Stimulated activated CD8-positive, alpha-beta memory T cell treated with anti-CD3 and anti-CD28 coated beads, Interleukin-4, amount 100 ng/mL, for 24 hours (primary cell): ENCODE results near the gene YARS2.

Source experiments
- DNase-seq: peaks from one replicate; pipeline ENCODE4 v3.0.0-alpha.2; 2020; ENCODE audit warnings: low read depth

YARS2 gene

GRCh38 chr12:32755654-32756475 lies at the start of gene YARS2:
TSS of gene YARS2 (minus strand) at chr12:32755897. CDS start at chr12:32755874, 23 bp downstream.
- peak; percentile 83 for DNase-seq

GRCh38 chr12:32804301-32804700 lies 48.6 kb upstream of the YARS2 start:
- no peak for DNase-seq

- DNase-seq, result no peak
Observed at GRCh38 chr12:32801269-32801980, 45.7 kb upstream of the YARS2 start.

- DNase-seq, result no peak
Observed at GRCh38 chr12:32794281-32794680, 38.6 kb upstream of the YARS2 start.

GRCh38 chr12:32789916-32790315 lies 34.2 kb upstream of the YARS2 start:
- DNase-seq, result no peak

- no peak for DNase-seq
Observed at GRCh38 chr12:32789446-32789845, 33.7 kb upstream of the YARS2 start.

GRCh38 chr12:32788405-32788804 lies 32.7 kb upstream of the YARS2 start:
- no peak for DNase-seq

GRCh38 chr12:32785557-32785956 lies 29.9 kb upstream of the YARS2 start:
- DNase-seq, result no peak

GRCh38 chr12:32783029-32783428 lies 27.3 kb upstream of the YARS2 start:
- DNase-seq, result no peak

- DNase-seq, result no peak
Observed at GRCh38 chr12:32780071-32780470, 24.4 kb upstream of the YARS2 start.

GRCh38 chr12:32777691-32778175 lies 22.0 kb upstream of the YARS2 start:
- DNase-seq, result no peak

- DNase-seq, result no peak
Observed at GRCh38 chr12:32777159-32777558, 21.5 kb upstream of the YARS2 start.

- DNase-seq, result no peak
Observed at GRCh38 chr12:32776258-32776657, 20.6 kb upstream of the YARS2 start.

- no peak for DNase-seq
Observed at GRCh38 chr12:32773691-32774090, 18.0 kb upstream of the YARS2 start.

- DNase-seq, result no peak
Observed at GRCh38 chr12:32770141-32770540, 14.4 kb upstream of the YARS2 start.

GRCh38 chr12:32768518-32768917 lies 12.8 kb upstream of the YARS2 start:
- no peak for DNase-seq

- no peak for DNase-seq
Observed at GRCh38 chr12:32765906-32766305, 10.2 kb upstream of the YARS2 start.

- DNase-seq, result no peak
Observed at GRCh38 chr12:32761716-32762115, 6.0 kb upstream of the YARS2 start.

- no peak for DNase-seq
Observed at GRCh38 chr12:32757157-32757556, 1.5 kb upstream of the YARS2 start.

GRCh38 chr12:32756476-32757066 lies 874 bp upstream of the YARS2 start:
- DNase-seq, result no peak

GRCh38 chr12:32755051-32755653 lies 545 bp downstream of the YARS2 start:
- DNase-seq, result peak; percentile 52

GRCh38 chr12:32754111-32754510 lies 1.6 kb downstream of the YARS2 start:
- no peak for DNase-seq
